Erythroblast (primary cell): ENCODE data around the gene LZTR1.

Experiments
- GATA1 ChIP-seq: IDR thresholded peaks from 2 replicates; pipeline ENCODE4 v1.6.1; 2011; ENCODE audit warnings: low read depth, mild to moderate bottlenecking, control low read depth, low read length, moderate library complexity
- POLR2A ChIP-seq: IDR thresholded peaks from 2 replicates; pipeline ENCODE4 v1.6.1; 2011; ENCODE audit warnings: mild to moderate bottlenecking, low read length

DNA sequence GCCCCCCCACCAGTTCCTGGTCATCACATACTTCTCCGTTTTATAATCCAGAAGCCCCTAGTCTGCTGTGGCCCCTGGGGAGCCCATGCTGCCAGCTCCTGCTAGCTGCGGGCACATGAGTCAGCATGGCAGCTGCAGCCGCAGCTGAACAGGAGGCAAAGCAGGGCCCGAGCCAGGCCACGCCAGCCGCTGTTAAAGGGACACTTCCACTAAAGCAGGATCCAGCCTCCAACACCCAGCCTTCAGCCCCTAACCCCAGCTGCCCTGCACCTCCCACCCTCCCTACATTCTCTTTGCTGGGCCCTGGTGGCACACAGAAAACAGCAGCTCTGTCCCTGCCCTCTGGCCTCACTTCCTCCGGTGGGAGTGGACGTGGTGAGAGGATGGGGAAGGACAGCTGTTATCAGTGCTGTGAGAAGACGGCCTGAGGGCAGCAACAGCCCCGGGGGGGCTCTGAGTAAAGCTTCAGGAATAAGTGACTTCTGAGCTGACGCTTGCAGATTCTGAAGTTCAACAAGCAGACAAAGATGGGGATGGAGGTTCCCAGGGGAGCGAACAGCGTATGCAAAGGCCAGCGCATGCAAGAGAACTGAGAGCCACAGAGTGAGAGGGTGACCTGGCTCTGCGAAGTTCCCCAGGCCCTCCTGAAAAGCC lies 63.0 kb downstream of the LZTR1 start:
- TF ChIP-seq POLR2A (no peak), GATA1 (no peak)
